ENCODE results near the gene R3HCC1L.

R3HCC1L gene

DNA sequence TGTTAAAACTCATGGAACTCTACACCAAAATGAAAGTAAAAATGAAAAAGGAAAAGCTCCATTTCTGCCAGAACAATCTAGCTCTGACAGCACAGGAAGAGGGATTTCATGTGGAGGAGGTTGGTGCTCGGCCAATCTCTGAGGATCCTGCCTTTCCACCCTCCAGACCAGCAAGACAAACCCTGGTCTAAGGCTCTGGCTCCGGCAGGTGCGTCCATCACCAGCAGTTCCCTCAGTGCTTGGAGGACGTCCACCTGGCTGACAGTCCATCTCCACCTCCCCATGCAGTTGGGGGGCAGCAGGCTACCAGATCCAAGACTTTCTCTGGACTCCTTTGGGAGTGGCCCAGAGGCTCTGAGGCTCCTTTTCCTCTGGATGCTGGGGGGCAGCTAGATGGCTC, 158.5 kb downstream of the R3HCC1L start:
- DNase-seq, result no peak

DNA sequence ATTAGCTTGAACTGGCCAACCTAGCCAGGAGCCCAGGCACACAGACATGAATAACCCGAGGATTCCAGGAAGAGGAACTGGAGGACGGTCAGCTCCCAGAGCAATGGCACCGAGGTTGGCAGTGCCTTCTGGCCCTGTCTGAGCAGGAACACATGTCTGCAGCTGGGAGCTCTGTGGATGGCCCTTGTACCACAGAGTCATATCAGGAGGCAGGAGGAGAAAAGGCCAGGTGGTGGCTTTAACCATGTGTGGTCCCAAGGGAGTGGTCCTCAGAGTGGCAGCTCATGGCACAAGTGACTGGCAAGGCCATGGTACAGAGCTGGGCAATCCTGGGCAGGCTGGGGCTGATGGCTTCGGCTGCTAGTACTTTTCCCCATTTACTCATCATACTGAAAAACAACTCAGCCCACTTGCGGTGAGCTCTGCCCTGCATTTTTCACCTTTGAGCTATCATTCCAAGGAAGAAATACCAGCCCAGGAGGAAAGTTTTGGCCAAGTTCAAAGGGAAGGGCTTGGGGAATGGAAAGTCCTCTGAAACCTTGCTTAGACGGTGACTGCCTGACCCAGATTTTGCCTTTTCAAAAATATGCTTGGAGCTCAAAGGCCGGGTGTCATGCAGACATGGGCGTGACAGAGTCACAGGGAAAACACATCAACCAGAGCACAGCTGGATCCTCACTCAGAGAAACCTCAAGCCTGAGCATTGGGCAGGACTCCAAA, 159.3 kb downstream of the R3HCC1L start:
- DNase-seq, result no peak

DNA sequence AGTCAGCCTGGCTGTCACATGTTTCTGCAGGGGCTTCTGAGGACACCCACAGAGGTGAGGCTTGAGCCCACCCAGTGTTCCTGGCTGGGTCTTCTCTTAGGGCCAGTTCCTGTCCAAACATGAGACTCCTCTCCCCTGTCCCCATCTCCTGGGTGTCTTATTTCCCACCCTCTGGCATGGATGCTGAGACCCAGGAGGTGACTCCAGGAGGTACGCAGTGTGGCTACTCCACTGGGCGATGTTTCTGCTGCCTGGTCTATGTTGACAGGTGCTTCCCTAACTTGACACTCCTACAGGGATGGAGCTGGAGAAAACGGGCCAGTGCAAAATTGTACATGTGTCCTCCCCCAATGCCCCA, 159.8 kb downstream of the R3HCC1L start:
- no peak for DNase-seq

Data from hippocampal formation (tissue), 2 donors.